GM23248 (cell line): ENCODE results near the gene THSD4. TPM values are rescaled to one million over a fixed set of nuclear protein-coding genes. Genes with fewer than 3 reads are reported as not detected.
"Not testable (repeated sequence)": the region's sequence is repeated elsewhere in the genome, so short reads cannot be mapped to it uniquely, and the experiment has no call there.

Experiments
- DNase-seq: peaks from one replicate; pipeline ENCODE4 v3.0.0-alpha.2; 2015
- H2AFZ ChIP-seq: fragments of 200-600 bp; sonication (generic); 2 replicates; pipeline ENCODE4 v1.6.1; 2016; ENCODE audit warnings: antibody characterized with exemption
- H3F3A ChIP-seq: fragments of 200-600 bp; sonication (generic); 2 replicates; pipeline ENCODE4 v1.6.1; 2016; ENCODE audit warnings: mild to moderate bottlenecking, antibody characterized with exemption, mixed run types; ENCODE audit not compliant: insufficient read depth
- H3K27ac ChIP-seq: fragments of 200-600 bp; sonication (generic); 2 replicates; pipeline ENCODE4 v1.5.1; 2016; ENCODE audit warnings: mild to moderate bottlenecking
- H3K27me3 ChIP-seq: fragments of 200-600 bp; sonication (generic); replicated peaks from 2 replicates; pipeline ENCODE4 v1.6.1; 2016; ENCODE audit warnings: mild to moderate bottlenecking; ENCODE audit not compliant: insufficient read depth
- H3K36me3 ChIP-seq: fragments of 200-600 bp; sonication (generic); 2 replicates; pipeline ENCODE4 v1.6.1; 2016; ENCODE audit warnings: low read depth, mild to moderate bottlenecking
- H3K4me1 ChIP-seq: fragments of 200-600 bp; sonication (generic); 2 replicates; pipeline ENCODE4 v1.6.1; 2016; ENCODE audit warnings: mild to moderate bottlenecking; ENCODE audit not compliant: insufficient read depth
- H3K4me2 ChIP-seq: fragments of 200-600 bp; sonication (generic); one replicate; pipeline ENCODE4 v1.6.1; 2016; ENCODE audit warnings: mild to moderate bottlenecking; ENCODE audit not compliant: unreplicated experiment
- H3K4me3 ChIP-seq: fragments of 200-600 bp; sonication (generic); 2 replicates; pipeline ENCODE4 v1.5.1; 2016; ENCODE audit warnings: mild to moderate bottlenecking
- H3K79me2 ChIP-seq: fragments of 200-600 bp; sonication (generic); 2 replicates; pipeline ENCODE4 v1.6.1; 2016; ENCODE audit warnings: mild to moderate bottlenecking; ENCODE audit not compliant: insufficient read depth
- H3K9ac ChIP-seq: fragments of 200-600 bp; sonication (generic); 2 replicates; pipeline ENCODE4 v1.6.1; 2016; ENCODE audit warnings: mild to moderate bottlenecking
- H3K9me2 ChIP-seq: fragments of 200-600 bp; sonication (generic); 2 replicates; pipeline ENCODE4 v1.6.1; 2016; ENCODE audit warnings: mixed run types, mild to moderate bottlenecking, moderate library complexity; ENCODE audit not compliant: insufficient read depth
- H3K9me3 ChIP-seq: fragments of 200-600 bp; sonication (generic); one replicate; pipeline ENCODE4 v1.6.1; 2017; ENCODE audit warnings: low read depth
- H4K20me1 ChIP-seq: fragments of 200-600 bp; sonication (generic); 2 replicates; pipeline ENCODE4 v1.6.0; 2016; ENCODE audit not compliant: insufficient read depth
- EZH2 ChIP-seq: fragments of 200-600 bp; sonication (generic); IDR thresholded peaks from 2 replicates; pipeline ENCODE4 v1.6.1; 2018; ENCODE audit warnings: antibody characterized with exemption, mild to moderate bottlenecking; ENCODE audit not compliant: insufficient read depth, poor library complexity, severe bottlenecking
- EZH2phosphoT487 ChIP-seq: fragments of 200-600 bp; sonication (generic); IDR thresholded peaks from 2 replicates; pipeline ENCODE4 v1.6.1; 2018; ENCODE audit warnings: antibody characterized with exemption, moderate library complexity, mild to moderate bottlenecking, low read depth; ENCODE audit not compliant: insufficient read depth
- WGBS, 2 experiments: methylation state at CpG; one replicate each; pipeline ENCODE4 v1.1.6; 2015 to 2017; ENCODE audit warnings: low lambda C conversion rate in 2 of 2, low coverage in 1 of 2; ENCODE audit errors: missing lambda C conversion rate in 2 of 2; 5-methylcytosine and 5-hydroxymethylcytosine counted together
- in situ Hi-C: fragments of 300-500 bp; cut with MboI; formaldehyde crosslinking; loops from 2 replicates; pipeline ENCODE4 v1.15.0; 2020
- polyA plus RNA-seq: library from polyadenylated mRNA; unstranded; fragments of >200 nt; fragmentation: Nextera tagmentation; extraction: Ambion mirVana; gene quantifications from 2 replicates; pipeline ENCODE4 v1.2.1, GENCODE V29; 2016
- total RNA-seq: library from RNA; depleted of rRNA; stranded (reverse); fragments of >200 nt; shearing (Covaris generic); gene quantifications from 2 replicates; pipeline ENCODE4 v1.2.3, GENCODE V29; 2014

Gene THSD4
- total and polyA plus RNA-seq, 2 experiments from 2014 or later = 14.2 to 58.9 TPM

DNA sequence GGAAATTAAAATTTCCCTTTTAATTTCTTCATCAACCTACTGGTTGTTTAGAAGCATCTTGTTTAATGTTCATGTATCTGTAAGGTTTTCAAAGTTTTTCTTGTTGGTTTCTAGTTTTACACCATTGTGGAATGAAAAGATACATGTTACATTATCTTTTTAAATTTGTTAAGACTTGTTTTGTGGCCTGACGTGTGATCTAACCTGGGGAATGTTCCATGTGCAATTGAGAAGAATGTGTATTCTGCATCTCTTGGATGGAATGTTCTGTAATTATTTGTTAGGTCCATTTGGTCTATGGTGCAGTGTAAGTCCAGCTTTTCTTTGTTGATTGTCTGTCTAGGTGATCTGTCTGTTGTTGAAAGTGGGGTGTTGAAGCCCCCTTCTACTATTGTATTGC lies 45.7 kb downstream of the THSD4 start:
- H3K27ac ChIP-seq = no peak overlapping the region
- no peak overlapping the region for H2AFZ ChIP-seq
- no peaks in the 10 kb centered on the region for H3F3A ChIP-seq
- in situ Hi-C loops = no loop called here
- H3K4me1 ChIP-seq = no peaks in the 10 kb centered on the region
- H3K36me3 ChIP-seq = peaks cover 13% of the 10 kb centered on the region
- 84 to 88% methylated on average over 1 of the region's 1 CpG for WGBS, 2 experiments
- TF ChIP-seq EZH2 = no peak
- TF ChIP-seq EZH2phosphoT487 = no peak
- no peak overlapping the region for H3K9ac ChIP-seq
- H3K9me3 ChIP-seq = no peaks in the 10 kb centered on the region
- H3K4me2 ChIP-seq = no peak overlapping the region
- H3K27me3 ChIP-seq = no peaks in the 10 kb centered on the region
- H3K9me2 ChIP-seq = no peaks in the 10 kb centered on the region; the same call in 1 of the 2 replicates
- peaks cover 51% of the 10 kb centered on the region for H3K79me2 ChIP-seq
- no peak overlapping the region for H3K4me3 ChIP-seq
- no peak for DNase-seq
- no peaks in the 10 kb centered on the region for H4K20me1 ChIP-seq

- in situ Hi-C loops = no loop called here
- TF ChIP-seq EZH2phosphoT487 = no peak
- no peak for TF ChIP-seq EZH2
- H3K9me2 ChIP-seq = no peaks in the 10 kb centered on the region; the same call in 1 of the 2 replicates
These were observed 47.0 kb downstream of the THSD4 start for GRCh38 chr15:71162309-71162708.

GRCh38 chr15:71164606-71165005 lies 49.3 kb downstream of the THSD4 start:
- H3K36me3 ChIP-seq = peaks cover 13% of the 10 kb centered on the region
- in situ Hi-C loops, H2AFZ ChIP-seq: not testable (repeated sequence)

More at GRCh38 chr15:71162309-71162708, 47.0 kb downstream of the THSD4 start:
- Histone ChIP-seq H2AFZ (no peak overlapping the region), H3K9ac (no peak overlapping the region), H3K36me3 (peaks cover 13% of the 10 kb centered on the region), H3F3A (no peaks in the 10 kb centered on the region), H3K27ac (no peak overlapping the region), H3K27me3 (no peaks in the 10 kb centered on the region), H3K9me3 (no peaks in the 10 kb centered on the region), H3K4me3 (no peak overlapping the region), H3K79me2 (peaks cover 58% of the 10 kb centered on the region), H3K4me1 (0 out of 2 replicates have a peak, but pooled peaks cover 2% of the 10 kb centered on the region), H3K4me2 (no peak overlapping the region), H4K20me1 (no peaks in the 10 kb centered on the region)
- WGBS, 2 experiments = 67 to 81% methylated on average over 2 of the region's 2 CpGs
- no peak for DNase-seq

GRCh38 chr15:71167445-71168165 lies 52.3 kb downstream of the THSD4 start:
- H3K9me3 ChIP-seq = no peaks in the 10 kb centered on the region
- in situ Hi-C loops = no loop called here
- H3K36me3 ChIP-seq = peaks cover 10% of the 10 kb centered on the region
- H3K4me3 ChIP-seq = 0 out of 2 replicates have a peak overlapping the region, but pooled peaks have one; percentile 7
- no peak overlapping the region for H3K9ac ChIP-seq
- no peak for DNase-seq
- peak overlapping the region; percentile 14 for H3K4me2 ChIP-seq
- no peaks in the 10 kb centered on the region; the same call in 1 of the 2 replicates for H3K9me2 ChIP-seq
- H3K79me2 ChIP-seq = peaks cover 21% of the 10 kb centered on the region
- H4K20me1 ChIP-seq = no peaks in the 10 kb centered on the region
- peaks cover 9% of the 10 kb centered on the region for H3K4me1 ChIP-seq
- no peaks in the 10 kb centered on the region for H3K27me3 ChIP-seq
- H3K27ac ChIP-seq = no peak overlapping the region
- WGBS, 2 experiments = 43 to 48% methylated on average over 3 of the region's 3 CpGs
- 0 out of 2 replicates have a peak, but pooled peaks cover 5% of the 10 kb centered on the region for H3F3A ChIP-seq
- H2AFZ ChIP-seq = 0 out of 2 replicates have a peak overlapping the region, but pooled peaks have one; percentile 19
- TF ChIP-seq EZH2phosphoT487 = no peak
- no peak for TF ChIP-seq EZH2

More at GRCh38 chr15:71164606-71165005, 49.3 kb downstream of the THSD4 start:
- H3K9ac ChIP-seq, H3K4me2 ChIP-seq, H3K9me2 ChIP-seq, DNase-seq, H3K27ac ChIP-seq, H3K9me3 ChIP-seq, H3F3A ChIP-seq, H4K20me1 ChIP-seq, H3K4me3 ChIP-seq, H3K27me3 ChIP-seq, H3K4me1 ChIP-seq: not testable (repeated sequence)
- peaks cover 51% of the 10 kb centered on the region for H3K79me2 ChIP-seq
- 88 to 95% methylated on average over 2 of the region's 5 CpGs for WGBS, 2 experiments
